Left ventricle myocardium inferior (tissue), 1 donor: ENCODE results near the gene GALR2. TPM values are rescaled to one million over a fixed set of nuclear protein-coding genes. Genes with fewer than 3 reads are reported as not detected.

Experiments
- DNase-seq: peaks from one replicate; pipeline ENCODE4 v3.0.0-alpha.2; 2020
- H3K27ac ChIP-seq: fragments of 200-600 bp; replicated peaks from 2 replicates; pipeline ENCODE4 v1.8.0; 2021
- H3K27me3 ChIP-seq: fragments of 200-600 bp; 2 replicates; pipeline ENCODE4 v1.8.0; 2021; ENCODE audit warnings: low read depth
- H3K36me3 ChIP-seq: fragments of 200-600 bp; 2 replicates; pipeline ENCODE4 v1.8.0; 2021
- H3K4me1 ChIP-seq: fragments of 200-600 bp; 2 replicates; pipeline ENCODE4 v1.8.0; 2021
- H3K4me3 ChIP-seq: fragments of 200-600 bp; 2 replicates; pipeline ENCODE4 v1.8.0; 2021; ENCODE audit warnings: mild to moderate bottlenecking, moderate library complexity
- H3K9me3 ChIP-seq: fragments of 200-600 bp; replicated peaks from 2 replicates; pipeline ENCODE4 v1.8.0; 2021
- CTCF ChIP-seq: fragments of 200-600 bp; IDR thresholded peaks from 2 replicates; pipeline ENCODE4 v1.8.0; 2021; ENCODE audit warnings: antibody characterized with exemption, mild to moderate bottlenecking, borderline replicate concordance
- intact Hi-C: fragments of 100-400 bp; cut with micrococcal nuclease; formaldehyde crosslinking; loops from one replicate; pipeline ENCODE4 v1.11.0; 2022
- total RNA-seq: library from RNA; stranded (reverse); fragmentation: NEBNext Ultra II Directional; extraction: Animal tissue kit (Norgen Biotek cat#: 25700); gene quantifications from one replicate; pipeline ENCODE4 v1.2.1, GENCODE V29; 2021
- donor health status: DM: no; HTN: yes; CAD: no; lungs with severe emphysema.

GALR2 gene
- total RNA-seq, 1 donor from 2014 or later: not detected

GRCh38 chr17:76121932-76122430 is 47.4 kb downstream of the GALR2 start:
- intact Hi-C loops: loop anchor here (5.0 to 10.0 kb wide), 2 partner anchors 53 to 155 kb away; no protein-coding TSS in a partner anchor

GRCh38 chr17:76122431-76123190 is 48.0 kb downstream of the GALR2 start:
- no peak for DNase-seq
- intact Hi-C loops: loop anchor here (5.0 to 10.0 kb wide), 2 partner anchors 52 to 155 kb away; no protein-coding TSS in a partner anchor

More at GRCh38 chr17:76121932-76122430, 47.4 kb downstream of the GALR2 start:
- Histone ChIP-seq H3K9me3 (no peaks in the 10 kb centered on the region), H3K27ac (peak overlapping the region; percentile 19), H3K4me1 (peaks cover 7% of the 10 kb centered on the region), H3K36me3 (no peaks in the 10 kb centered on the region), H3K4me3 (peak overlapping the region; percentile 62), H3K27me3 (no peaks in the 10 kb centered on the region)
- no peak for DNase-seq
- TF ChIP-seq CTCF: no peak

GRCh38 chr17:76123191-76123499 is 48.6 kb downstream of the GALR2 start:
- H3K4me1 ChIP-seq: peaks cover 7% of the 10 kb centered on the region
- intact Hi-C loops: loop anchor here (5.0 to 10.0 kb wide), 2 partner anchors 52 to 154 kb away; no protein-coding TSS in a partner anchor
- no peak overlapping the region for H3K4me3 ChIP-seq
- no peaks in the 10 kb centered on the region for H3K9me3 ChIP-seq
- no peak for TF ChIP-seq CTCF
- no peak for DNase-seq
- no peaks in the 10 kb centered on the region for H3K36me3 ChIP-seq
- no peak overlapping the region for H3K27ac ChIP-seq
- no peaks in the 10 kb centered on the region for H3K27me3 ChIP-seq

More at GRCh38 chr17:76122431-76123190, 48.0 kb downstream of the GALR2 start:
- Histone ChIP-seq H3K9me3 (no peaks in the 10 kb centered on the region), H3K4me3 (no peak overlapping the region), H3K36me3 (no peaks in the 10 kb centered on the region), H3K27ac (no peak overlapping the region), H3K4me1 (peaks cover 7% of the 10 kb centered on the region), H3K27me3 (no peaks in the 10 kb centered on the region)
- no peak for TF ChIP-seq CTCF

- no peaks in the 10 kb centered on the region for H3K9me3 ChIP-seq
- H3K36me3 ChIP-seq: no peaks in the 10 kb centered on the region
- no peak overlapping the region for H3K4me3 ChIP-seq
- intact Hi-C loops: loop anchor here (5.0 to 10.0 kb wide), 2 partner anchors 51 to 153 kb away; no protein-coding TSS in a partner anchor
- DNase-seq: no peak
- H3K27me3 ChIP-seq: no peaks in the 10 kb centered on the region
- no peak for TF ChIP-seq CTCF
- no peak overlapping the region for H3K27ac ChIP-seq
- peaks cover 7% of the 10 kb centered on the region for H3K4me1 ChIP-seq
Observed at GRCh38 chr17:76123749-76124581, 49.4 kb downstream of the GALR2 start.

- Histone ChIP-seq H3K27me3 (peaks cover 5% of the 10 kb centered on the region), H3K9me3 (no peaks in the 10 kb centered on the region), H3K27ac (no peak overlapping the region), H3K4me3 (no peak overlapping the region), H3K4me1 (peaks cover 7% of the 10 kb centered on the region), H3K36me3 (no peaks in the 10 kb centered on the region)
- TF ChIP-seq CTCF: no peak
- no peak for DNase-seq
- intact Hi-C loops: loop anchor here (5.0 to 10.0 kb wide), 2 partner anchors 50 to 153 kb away; no protein-coding TSS in a partner anchor
Observed at GRCh38 chr17:76124582-76125390, 50.2 kb downstream of the GALR2 start.
